WTC11 (cell line): Measurements from ENCODE around the gene TFDP1. TPM values are rescaled to one million over a fixed set of nuclear protein-coding genes. Genes with fewer than 3 reads are reported as not detected.

Source experiments
- ATAC-seq: fragments of 200-7000 bp; cut with Tn5 transposase; 2 replicates; pipeline ENCODE4 v1.10.0; 2021; ENCODE audit warnings: mild to moderate bottlenecking, moderate library complexity
- CTCF ChIA-PET: fragments of 300-600 bp; sonication (Branson Sonifier 250); formaldehyde crosslinking; loops from one replicate; lab custom pipeline; 2021; ENCODE audit warnings: antibody characterized with exemption; lab: Charles Lee
- POLR2A ChIA-PET: fragments of 350-600 bp; sonication (Branson Sonifier 250); formaldehyde crosslinking; loops from one replicate; lab custom pipeline; 2021; ENCODE audit warnings: antibody characterized with exemption; lab: Charles Lee
- DNase-seq: peaks from one replicate; pipeline ENCODE4 v3.0.0; 2021; ENCODE audit warnings: low spot score
- H3K27ac Mint-ChIP-seq: 2 replicates; pipeline ENCODE4 v1.8.0; 2021; ENCODE audit warnings: mixed read lengths
- H3K27me3 Mint-ChIP-seq: 2 replicates; pipeline ENCODE4 v1.8.0; 2021; ENCODE audit warnings: low read depth, mild to moderate bottlenecking, moderate library complexity, mixed read lengths
- H3K36me3 Mint-ChIP-seq: 2 replicates; pipeline ENCODE4 v1.8.0; 2021; ENCODE audit warnings: mixed read lengths
- H3K4me1 Mint-ChIP-seq: 2 replicates; pipeline ENCODE4 v1.8.0; 2022; ENCODE audit warnings: mixed read lengths
- H3K4me3 Mint-ChIP-seq: 2 replicates; pipeline ENCODE4 v1.8.0; 2021; ENCODE audit warnings: mild to moderate bottlenecking, moderate library complexity, mixed read lengths
- H3K9me3 Mint-ChIP-seq: 2 replicates; pipeline ENCODE4 v1.8.0; 2021; ENCODE audit warnings: mixed read lengths
- ARID4B ChIP-seq: sonication (generic); formaldehyde crosslinking; IDR thresholded peaks from 2 replicates; pipeline ENCODE4 v1.8.0; 2023; ENCODE audit warnings: missing genetic modification reagents, mild to moderate bottlenecking, borderline replicate concordance
- ATF2 ChIP-seq: sonication (generic); formaldehyde crosslinking; IDR thresholded peaks from 2 replicates; pipeline ENCODE4 v1.8.1; 2022; ENCODE audit warnings: low read depth, missing genetic modification reagents, borderline replicate concordance
- ATF3 ChIP-seq: sonication (generic); formaldehyde crosslinking; conservative IDR thresholded peaks from 2 replicates; pipeline ENCODE4 v1.8.1; 2022; ENCODE audit warnings: mild to moderate bottlenecking, missing genetic modification reagents
- CBFB ChIP-seq: sonication (generic); formaldehyde crosslinking; IDR thresholded peaks from 2 replicates; pipeline ENCODE4 v1.8.1; 2022; ENCODE audit warnings: mild to moderate bottlenecking, low read depth, missing genetic modification reagents
- CTCF ChIP-seq: fragments of 200-600 bp; IDR thresholded peaks from 2 replicates; pipeline ENCODE4 v1.8.0; 2022; ENCODE audit warnings: antibody characterized with exemption
- E2F1 ChIP-seq: sonication (generic); formaldehyde crosslinking; IDR thresholded peaks from 2 replicates; pipeline ENCODE4 v1.8.0; 2022; ENCODE audit warnings: mild to moderate bottlenecking, missing genetic modification reagents
- EMX1 ChIP-seq: fragments of 250-450 bp; sonication (Bioruptor Pico); IDR thresholded peaks from 2 replicates; pipeline ENCODE4 v1.8.0; 2021; ENCODE audit warnings: mild to moderate bottlenecking
- ETV6 ChIP-seq: sonication (generic); formaldehyde crosslinking; IDR thresholded peaks from 2 replicates; pipeline ENCODE4 v1.8.1; 2022; ENCODE audit warnings: mild to moderate bottlenecking, missing genetic modification reagents
- FOXP1 ChIP-seq: sonication (generic); formaldehyde crosslinking; IDR thresholded peaks from 2 replicates; pipeline ENCODE4 v1.8.0; 2022; ENCODE audit warnings: missing genetic modification reagents, mild to moderate bottlenecking, moderate library complexity, borderline replicate concordance
- GRHL2 ChIP-seq: fragments of 250-450 bp; sonication (Bioruptor Pico); IDR thresholded peaks from 2 replicates; pipeline ENCODE4 v1.8.0; 2022; ENCODE audit warnings: mild to moderate bottlenecking, moderate library complexity; ENCODE audit not compliant: insufficient replicate concordance, severe bottlenecking
- NFE2L1 ChIP-seq: sonication (generic); formaldehyde crosslinking; IDR thresholded peaks from 2 replicates; pipeline ENCODE4 v1.8.1; 2023; ENCODE audit warnings: missing genetic modification reagents
- PREB ChIP-seq: sonication (generic); formaldehyde crosslinking; IDR thresholded peaks from 2 replicates; pipeline ENCODE4 v1.8.1; 2022; ENCODE audit warnings: mild to moderate bottlenecking, missing genetic modification reagents, moderate library complexity, borderline replicate concordance
- SMAD4 ChIP-seq: sonication (generic); formaldehyde crosslinking; IDR thresholded peaks from 2 replicates; pipeline ENCODE4 v1.8.0; 2022; ENCODE audit warnings: mild to moderate bottlenecking, missing genetic modification reagents
- TCF7 ChIP-seq: sonication (generic); formaldehyde crosslinking; IDR thresholded peaks from 2 replicates; pipeline ENCODE4 v1.8.0; 2022; ENCODE audit warnings: mild to moderate bottlenecking, low read depth, missing genetic modification reagents, moderate library complexity
- TEAD1 ChIP-seq: sonication (generic); formaldehyde crosslinking; IDR thresholded peaks from 2 replicates; pipeline ENCODE4 v1.8.0; 2022; ENCODE audit warnings: mild to moderate bottlenecking, missing genetic modification reagents
- ZNF138 ChIP-seq: sonication (generic); formaldehyde crosslinking; conservative IDR thresholded peaks from 2 replicates; pipeline ENCODE4 v1.8.1; 2022; ENCODE audit warnings: mild to moderate bottlenecking, moderate library complexity, missing genetic modification reagents
- ZNF263 ChIP-seq: sonication (generic); formaldehyde crosslinking; IDR thresholded peaks from 2 replicates; pipeline ENCODE4 v1.8.1; 2022; ENCODE audit warnings: low read depth, mild to moderate bottlenecking, moderate library complexity, missing genetic modification reagents
- ZNF317 ChIP-seq: sonication (generic); formaldehyde crosslinking; IDR thresholded peaks from 2 replicates; pipeline ENCODE4 v1.8.1; 2023; ENCODE audit warnings: low read depth, mild to moderate bottlenecking, moderate library complexity, missing genetic modification reagents, borderline replicate concordance
- ZNF671 ChIP-seq: fragments of 250-450 bp; sonication (Bioruptor Pico); IDR thresholded peaks from 2 replicates; pipeline ENCODE4 v1.8.0; 2021; ENCODE audit warnings: mild to moderate bottlenecking
- total RNA-seq: library from RNA; stranded (reverse); gene quantifications from 3 replicates; pipeline ENCODE4 v1.2.3, GENCODE V29; 2021

The TFDP1 gene
- total RNA-seq, 1 experiment from 2014 or later, result 61.2 TPM

GRCh38 chr13:113637262-113638160, 53.0 kb downstream of the TFDP1 start (continued):
- no peak for TF ChIP-seq ATF2

- H3K4me3 Mint-ChIP-seq, result no peak overlapping the region
- POLR2A ChIA-PET, result no interaction called here
- ATAC-seq (no peak), DNase-seq (no peak)
- peaks cover 16% of the 10 kb centered on the region for H3K9me3 Mint-ChIP-seq
- no peaks in the 10 kb centered on the region for H3K27me3 Mint-ChIP-seq
- peaks cover 83% of the 10 kb centered on the region for H3K36me3 Mint-ChIP-seq
- no peaks in the 10 kb centered on the region for H3K4me1 Mint-ChIP-seq
- TF ChIP-seq PREB (CRISPR knock-in tag) (no peak), FOXP1 (CRISPR knock-in tag) (no peak), SMAD4 (CRISPR knock-in tag) (no peak), ZNF317 (CRISPR knock-in tag) (no peak), NFE2L1 (CRISPR knock-in tag) (no peak), GRHL2 (CRISPR knock-in tag) (no peak), ARID4B (CRISPR knock-in tag) (no peak), TEAD1 (no peak), CTCF (no peak), ZNF138 (no peak), ZNF671 (CRISPR knock-in tag) (no peak), EMX1 (CRISPR knock-in tag) (no peak)
- CTCF ChIA-PET, result no interaction called here
- no peak overlapping the region for H3K27ac Mint-ChIP-seq
These were observed 53.7 kb downstream of the TFDP1 start for GRCh38 chr13:113638173-113638746.

GRCh38 chr13:113638806-113639205, 54.3 kb downstream of the TFDP1 start:
- Mint-ChIP-seq H3K27ac (no peak overlapping the region), H3K4me1 (no peaks in the 10 kb centered on the region), H3K36me3 (peaks cover 83% of the 10 kb centered on the region), H3K9me3 (peaks cover 21% of the 10 kb centered on the region), H3K27me3 (no peaks in the 10 kb centered on the region), H3K4me3 (no peak overlapping the region)
- no peak for ATAC-seq
- CTCF ChIA-PET, result no interaction called here
- POLR2A ChIA-PET, result no interaction called here
- DNase-seq, result no peak
- TF ChIP-seq E2F1 (no peak), TEAD1 (no peak), SMAD4 (CRISPR knock-in tag) (no peak), ATF3 (no peak), ETV6 (CRISPR knock-in tag) (no peak), ZNF263 (no peak), CBFB (no peak), TCF7 (CRISPR knock-in tag) (no peak)
